Muscle of leg (tissue), 16 donors: ENCODE data around the gene SNUPN. TPM values are rescaled to one million over a fixed set of nuclear protein-coding genes. Genes with fewer than 3 reads are reported as not detected.

Experiments
- DNase-seq: peaks from one replicate; pipeline ENCODE4 v3.0.0; 2013
- H3K27ac ChIP-seq: one replicate; pipeline ENCODE4 v1.5.1; 2013; ENCODE audit warnings: mild to moderate bottlenecking, low read length, control low read depth
- H3K27me3 ChIP-seq: one replicate; pipeline ENCODE4 v1.6.1; 2013; ENCODE audit warnings: low read length; ENCODE audit not compliant: control insufficient read depth, insufficient read depth
- H3K36me3 ChIP-seq: one replicate; pipeline ENCODE4 v1.6.1; 2013; ENCODE audit warnings: low read length; ENCODE audit not compliant: control insufficient read depth, insufficient read depth
- H3K4me1 ChIP-seq: one replicate; pipeline ENCODE4 v1.6.1; 2013; ENCODE audit warnings: low read length; ENCODE audit not compliant: control insufficient read depth, insufficient read depth
- H3K4me3 ChIP-seq: one replicate; pipeline ENCODE4 v1.5.1; 2013; ENCODE audit warnings: low read length, control low read depth
- H3K9me3 ChIP-seq: replicated peaks from 2 replicates; pipeline ENCODE4 v1.6.1; 2013; ENCODE audit warnings: low read depth, low read length; ENCODE audit not compliant: control insufficient read depth
- WGBS: methylation state at CpG from one replicate; pipeline ENCODE4 v1.1.5; 2013; ENCODE audit warnings: missing lambda C conversion rate; ENCODE audit not compliant: insufficient coverage; 5-methylcytosine and 5-hydroxymethylcytosine counted together
- long read RNA-seq, 11 donors: transcript quantifications; one replicate each; lab custom pipeline, GENCODE V29; 2026
- polyA plus RNA-seq, 8 donors: library from polyadenylated mRNA; unstranded; fragments of 120-200 nt; gene quantifications; one replicate each; pipeline versions ENCODE4 v1.2.1 to v1.2.3, GENCODE V29; 2013; ENCODE audit warnings: inconsistent platforms in 1 of 8, low replicate concordance in 1 of 8; ENCODE audit not compliant: insufficient read length in 8 of 8, insufficient read depth in 1 of 8
- total RNA-seq: library from RNA; stranded (reverse); fragments of 120-200 nt; gene quantifications from one replicate; pipeline ENCODE4 v1.2.4, GENCODE V29; 2013

The SNUPN gene
- total RNA-seq (24.0 TPM), polyA plus RNA-seq (10 to 100 TPM; 18.9 to 27.6 (median 21.2) TPM)
- long read RNA-seq, donor 1, partial matches to known transcripts: 0 of 1 reads
- long read RNA-seq, donor 1, other reads (novel, unspliced or antisense): 0 of 1 reads
- long read RNA-seq, donor 2, partial matches to known transcripts: 0 of 3 reads
- long read RNA-seq, donor 2, other reads (novel, unspliced or antisense): 0 of 3 reads
- long read RNA-seq, donor 3, partial matches to known transcripts: 0 of 4 reads
- long read RNA-seq, donor 3, other reads (novel, unspliced or antisense): 0 of 4 reads
- long read RNA-seq, donor 4, transcript SNUPN-201 (9 exons, 1,513 nt): major isoform, 6 of 6 reads
- long read RNA-seq, donor 4, partial matches to known transcripts: 0 of 6 reads
- long read RNA-seq, donor 4, other reads (novel, unspliced or antisense): 0 of 6 reads
- long read RNA-seq, donor 5, transcript SNUPN-201 (9 exons, 1,513 nt): major isoform, 13 of 24 reads
- long read RNA-seq, donor 5, partial matches to known transcripts: 6 of 24 reads
- long read RNA-seq, donor 5, other reads (novel, unspliced or antisense): 0 of 24 reads
- long read RNA-seq, donor 6, transcript SNUPN-201 (9 exons, 1,513 nt): major isoform, 10 of 13 reads
- long read RNA-seq, donor 6, partial matches to known transcripts: 0 of 13 reads
- long read RNA-seq, donor 6, other reads (novel, unspliced or antisense): 0 of 13 reads
- long read RNA-seq, donor 7, transcript SNUPN-201 (9 exons, 1,513 nt): major isoform, 9 of 10 reads
- long read RNA-seq, donor 7, partial matches to known transcripts: 0 of 10 reads
- long read RNA-seq, donor 7, other reads (novel, unspliced or antisense): 0 of 10 reads
- long read RNA-seq, donor 8, transcript SNUPN-201 (9 exons, 1,513 nt): major isoform, 6 of 6 reads
- long read RNA-seq, donor 8, partial matches to known transcripts: 0 of 6 reads
- long read RNA-seq, donor 8, other reads (novel, unspliced or antisense): 0 of 6 reads
- long read RNA-seq, donor 9, partial matches to known transcripts: 0 of 5 reads
- long read RNA-seq, donor 9, other reads (novel, unspliced or antisense): 0 of 5 reads
- long read RNA-seq, donor 10, transcript SNUPN-201 (9 exons, 1,513 nt): major isoform, 11 of 13 reads
- long read RNA-seq, donor 10, partial matches to known transcripts: 0 of 13 reads
- long read RNA-seq, donor 10, other reads (novel, unspliced or antisense): 0 of 13 reads
- long read RNA-seq, donor 11, partial matches to known transcripts: 0 of 3 reads
- long read RNA-seq, donor 11, other reads (novel, unspliced or antisense): 0 of 3 reads

DNA sequence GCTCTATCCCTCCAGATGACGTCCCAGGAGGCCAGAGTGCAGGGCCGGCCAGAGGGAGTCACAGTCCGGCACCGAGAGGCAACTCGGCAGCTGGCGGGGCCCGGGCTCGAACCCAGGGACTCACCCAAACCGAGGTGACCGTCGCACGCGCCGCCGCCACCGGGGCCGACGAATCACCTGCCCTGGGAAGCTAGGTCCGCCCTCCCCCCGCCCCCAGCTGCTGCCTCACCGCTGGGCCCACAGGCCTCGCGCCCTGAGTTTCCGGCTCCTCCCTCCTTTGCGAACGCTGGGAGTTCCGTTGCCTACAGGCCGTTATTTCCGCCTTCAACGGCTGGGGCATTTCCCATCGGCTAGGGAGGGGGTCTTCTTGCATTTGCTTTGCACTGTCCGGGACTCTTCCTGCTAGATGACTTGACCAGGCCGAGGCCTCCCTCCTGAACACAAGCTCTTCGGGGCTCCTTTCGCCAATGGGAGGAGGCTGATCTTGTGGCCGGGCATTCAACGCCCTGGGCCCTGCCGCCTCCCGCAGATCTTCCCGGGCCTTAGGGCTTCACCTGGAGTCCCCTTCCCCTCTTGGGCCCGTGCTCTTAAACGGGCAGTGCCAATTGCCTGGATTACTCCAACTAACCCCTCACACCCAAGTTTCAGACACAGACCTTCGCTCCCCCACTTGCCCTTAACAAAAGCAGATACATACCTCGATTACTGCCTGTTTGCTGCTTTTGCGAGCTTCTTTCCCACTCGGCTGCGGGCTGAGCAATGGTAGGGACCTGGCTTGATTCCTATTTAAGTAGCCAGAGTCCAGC, at the start of gene SNUPN:
Gene SNUPN, minus strand, starts transcription at position 184 of the 806 bp plus-strand sequence. CDS start 4,674 bp downstream, outside the sequence.
- Histone ChIP-seq H3K4me3 (peak within 1 kb of the TSS; percentile 100), H3K27ac (peak within 1 kb of the TSS; percentile 98), H3K27me3 (no peaks in the 10 kb centered on the region), H3K36me3 (peaks cover 5% of the 10 kb centered on the region), H3K4me1 (peaks cover 14% of the 10 kb centered on the region), H3K9me3 (no peaks in the 10 kb centered on the region)
- WGBS: under 1% methylated on average over 41 of the region's 47 CpGs
- peak; percentile 99 for DNase-seq

DNA sequence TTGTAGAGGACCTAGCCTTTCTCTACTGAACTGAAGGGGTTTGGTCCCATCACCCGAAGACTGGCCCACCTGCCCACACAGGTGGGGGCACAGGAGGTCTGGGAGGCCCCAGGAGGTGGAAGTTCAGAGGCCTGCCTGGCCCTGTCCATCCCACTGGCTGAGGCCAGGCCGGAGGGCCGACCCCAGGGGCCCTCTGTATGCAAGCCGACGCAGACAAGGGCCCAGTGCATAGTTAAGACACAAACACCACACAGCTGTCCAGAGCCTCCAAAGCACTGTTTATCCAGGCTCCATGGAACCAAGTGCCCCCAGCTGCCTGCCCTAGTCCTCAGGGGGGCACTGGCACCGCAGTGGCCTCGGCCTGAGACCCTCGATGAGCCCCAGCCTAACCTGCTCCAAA, 48.8 kb upstream of the SNUPN start:
- H3K36me3 ChIP-seq: peaks cover 45% of the 10 kb centered on the region
- no peaks in the 10 kb centered on the region for H3K27me3 ChIP-seq
- H3K4me3 ChIP-seq: no peak overlapping the region
- no peak for DNase-seq
- H3K27ac ChIP-seq: peak overlapping the region; percentile 83
- H3K9me3 ChIP-seq: no peaks in the 10 kb centered on the region
- peaks cover 75% of the 10 kb centered on the region for H3K4me1 ChIP-seq
- 62% methylated on average over 8 of the region's 8 CpGs for WGBS

DNA sequence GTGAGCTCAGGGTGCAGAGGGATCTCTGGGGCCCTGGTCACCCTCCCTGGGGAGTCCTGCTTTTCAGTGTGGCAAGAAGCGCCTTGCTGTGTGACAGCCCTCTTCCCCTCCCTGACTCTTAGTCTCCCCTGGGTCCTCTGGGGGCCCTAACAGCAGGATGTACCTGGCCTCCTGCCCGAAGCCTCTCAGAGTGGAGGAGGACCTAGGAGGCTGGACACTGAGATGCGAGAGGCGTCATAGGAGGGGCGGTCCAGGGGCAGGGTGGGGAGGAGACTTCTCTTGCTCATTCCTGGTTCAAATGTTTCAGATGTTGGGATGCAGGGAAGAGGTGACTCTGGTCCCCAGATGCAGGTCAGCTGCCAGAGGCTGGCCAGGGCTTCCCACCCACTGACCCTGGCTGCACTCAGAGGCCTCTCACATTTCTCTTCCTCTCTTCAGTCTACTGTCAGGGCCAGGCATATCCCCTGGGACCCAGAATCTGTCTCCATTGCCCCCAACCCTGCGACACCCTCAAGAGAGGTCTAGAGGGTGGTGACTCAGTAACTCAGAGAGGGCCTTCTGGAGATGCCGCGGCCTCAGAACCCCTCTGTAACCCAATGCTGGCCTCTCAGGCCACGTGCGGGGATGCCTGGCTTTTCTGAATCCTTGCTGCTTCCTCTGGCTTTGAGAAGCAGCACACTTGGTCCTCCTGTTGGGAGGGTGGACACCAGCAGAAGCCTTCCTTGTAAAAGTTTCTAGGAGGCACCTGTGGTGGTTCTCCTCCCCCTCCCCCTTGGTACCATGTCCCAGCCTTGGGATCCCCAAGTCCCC, 48.1 kb upstream of the SNUPN start:
- WGBS: 74% methylated on average over 3 of the region's 10 CpGs
- Histone ChIP-seq H3K4me1 (peaks cover 82% of the 10 kb centered on the region), H3K36me3 (peaks cover 37% of the 10 kb centered on the region), H3K9me3 (no peaks in the 10 kb centered on the region), H3K27ac (peak overlapping the region; percentile 83), H3K27me3 (no peaks in the 10 kb centered on the region), H3K4me3 (no peak overlapping the region)
- DNase-seq: peak; percentile 98

DNA sequence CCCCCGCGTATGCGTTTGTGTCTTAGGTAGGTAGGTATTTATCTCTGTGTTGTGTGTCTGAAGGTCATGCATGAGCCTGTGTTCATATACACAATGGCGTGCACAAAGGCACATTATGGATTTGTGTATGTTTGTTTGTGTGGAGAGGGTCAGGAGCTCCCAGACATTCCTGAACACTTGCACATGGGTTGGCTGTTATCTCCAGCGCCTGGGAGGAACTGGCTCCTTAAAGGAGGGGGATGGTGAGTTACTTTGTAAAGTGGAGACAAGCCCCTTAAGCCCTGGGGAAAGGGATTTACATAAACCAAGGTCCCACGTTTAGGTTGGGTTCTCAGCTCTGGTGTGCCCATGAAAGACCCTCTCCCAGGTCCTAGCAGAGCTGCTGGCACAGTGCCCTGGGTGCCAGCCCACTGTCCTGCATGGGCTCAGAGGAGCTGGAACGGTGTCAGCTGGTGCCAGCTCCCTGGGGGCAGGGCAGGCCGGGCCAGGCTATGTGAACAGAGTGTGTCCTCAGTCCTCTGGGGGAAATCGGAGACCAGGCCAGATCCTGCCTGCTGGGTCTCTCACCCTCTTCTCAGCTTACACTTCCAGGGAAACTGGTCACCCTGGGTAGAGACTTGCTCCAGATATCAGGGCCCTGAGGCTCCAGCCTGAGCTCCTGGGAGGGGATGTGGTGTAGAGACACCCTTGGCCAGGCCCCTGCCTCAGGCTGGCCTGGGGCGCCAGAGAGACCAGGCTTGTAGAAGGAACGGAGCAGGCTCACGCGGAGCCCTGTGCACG, 47.3 kb upstream of the SNUPN start:
- WGBS: 22% methylated on average over 10 of the region's 14 CpGs
- DNase-seq: peak; percentile 92
- Histone ChIP-seq H3K4me3 (no peak overlapping the region), H3K9me3 (no peaks in the 10 kb centered on the region), H3K27ac (peak overlapping the region; percentile 83), H3K27me3 (no peaks in the 10 kb centered on the region), H3K4me1 (peaks cover 83% of the 10 kb centered on the region), H3K36me3 (peaks cover 30% of the 10 kb centered on the region)

DNA sequence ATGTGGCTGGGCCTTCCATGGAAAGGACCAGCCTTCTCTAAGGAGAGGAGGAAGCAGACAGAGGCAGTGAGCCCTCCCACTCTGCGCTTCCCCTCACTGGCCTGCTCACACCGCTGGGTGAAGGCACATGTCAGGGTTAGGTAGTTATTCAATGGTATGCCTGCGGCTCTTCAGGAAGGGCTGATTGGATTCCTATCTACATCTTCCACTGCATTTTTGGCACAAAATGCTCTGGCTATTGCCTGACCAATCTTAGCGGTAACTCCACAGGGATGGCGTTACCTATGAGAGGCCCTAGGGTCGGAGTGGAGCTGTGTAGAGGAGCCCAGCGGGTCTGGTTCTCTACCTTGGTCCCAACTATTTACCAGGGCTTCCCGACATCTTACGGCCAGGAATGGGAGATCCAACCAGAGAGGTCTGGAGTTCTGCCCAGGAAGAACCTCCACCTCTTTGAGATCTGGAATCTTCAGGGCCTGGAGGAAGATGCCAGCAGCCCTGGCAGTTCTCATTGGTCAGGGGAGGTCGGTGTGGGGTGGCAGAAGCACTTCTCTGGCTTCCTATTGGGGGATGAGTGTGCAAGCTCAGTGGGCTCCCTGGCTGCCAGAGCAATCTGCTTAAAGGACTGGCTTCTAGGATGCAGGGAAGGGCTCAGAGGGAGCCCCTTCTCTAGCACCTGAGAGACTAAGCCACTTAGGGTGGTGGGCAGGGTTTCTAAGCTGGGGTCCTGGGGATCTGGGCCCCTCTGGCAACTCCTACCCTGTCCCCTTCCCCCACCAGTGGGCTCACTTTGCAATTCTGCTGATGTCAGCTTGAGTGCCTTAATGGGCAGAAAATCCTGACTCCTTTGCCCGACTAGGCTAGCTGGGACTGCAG, 46.4 kb upstream of the SNUPN start:
- Histone ChIP-seq H3K27ac (peak overlapping the region; percentile 83), H3K27me3 (no peaks in the 10 kb centered on the region), H3K9me3 (no peaks in the 10 kb centered on the region), H3K4me3 (no peak overlapping the region), H3K36me3 (peaks cover 21% of the 10 kb centered on the region), H3K4me1 (peaks cover 88% of the 10 kb centered on the region)
- DNase-seq: no peak
- 38% methylated on average over 3 of the region's 11 CpGs for WGBS

- no peaks in the 10 kb centered on the region for H3K9me3 ChIP-seq
- peaks cover 84% of the 10 kb centered on the region for H3K4me1 ChIP-seq
- 61% methylated on average over 5 of the region's 6 CpGs for WGBS
Measured at GRCh38 chr15:75669879-75670212, 44.3 kb upstream of the SNUPN start.

GRCh38 chr15:75669191-75669878, 43.8 kb upstream of the SNUPN start:
- 78% methylated on average over 10 of the region's 14 CpGs for WGBS
- Histone ChIP-seq H3K27me3 (no peaks in the 10 kb centered on the region), H3K9me3 (no peaks in the 10 kb centered on the region), H3K4me3 (no peak overlapping the region), H3K4me1 (peaks cover 80% of the 10 kb centered on the region), H3K27ac (no peak overlapping the region), H3K36me3 (no peaks in the 10 kb centered on the region)
- DNase-seq: no peak

More at GRCh38 chr15:75669879-75670212, 44.3 kb upstream of the SNUPN start:
- no peak overlapping the region for H3K4me3 ChIP-seq
- peaks cover 2% of the 10 kb centered on the region for H3K36me3 ChIP-seq
- H3K27me3 ChIP-seq: no peaks in the 10 kb centered on the region
- no peak overlapping the region for H3K27ac ChIP-seq
- no peak for DNase-seq
